Ovary (tissue), 3 donors: Measurements from ENCODE around the gene C4BPA.

Experiments used
- EP300 ChIP-seq: sonication (generic); formaldehyde crosslinking; IDR thresholded peaks from one replicate; pipeline ENCODE4 v1.6.1; 2017; ENCODE audit warnings: antibody characterized with exemption
- POLR2A ChIP-seq: fragments of 450-650 bp; IDR thresholded peaks from one replicate; pipeline ENCODE4 v1.6.1; 2017; ENCODE audit warnings: antibody characterized with exemption, mild to moderate bottlenecking, moderate library complexity
- TF ChIP-seq, protein P1 (sequence below), 3 donors: fragments of 450-650 bp in 2 of 3; fragments of 200-600 bp in 1 of 3; IDR thresholded peaks; one replicate each; pipeline versions ENCODE4 v1.5.1 to v1.8.0; 2016 to 2022; ENCODE audit warnings: antibody characterized with exemption in 3 of 3, mild to moderate bottlenecking in 1 of 3
- donor health status: DM: no; HTN: no; CAD: no.

DNA sequence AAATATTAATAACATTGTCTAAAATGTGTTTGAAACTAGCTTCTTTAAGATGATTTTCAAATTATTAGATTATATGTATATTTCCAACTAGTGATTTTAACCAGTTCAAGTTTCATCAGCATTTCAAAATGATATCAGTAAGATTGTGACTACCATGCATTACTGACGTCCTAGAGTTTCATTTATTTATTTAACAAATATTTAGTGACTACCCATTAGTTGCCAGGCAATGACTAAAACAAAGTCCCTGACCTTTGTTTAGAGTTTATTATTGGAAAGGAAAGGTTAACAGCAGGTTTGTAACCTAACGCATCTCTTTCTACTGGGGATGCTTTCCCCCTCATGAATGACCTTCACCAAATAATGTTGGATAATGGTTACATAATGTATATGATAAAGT is 22.9 kb upstream of the C4BPA start:
- TF ChIP-seq, protein P1, sequence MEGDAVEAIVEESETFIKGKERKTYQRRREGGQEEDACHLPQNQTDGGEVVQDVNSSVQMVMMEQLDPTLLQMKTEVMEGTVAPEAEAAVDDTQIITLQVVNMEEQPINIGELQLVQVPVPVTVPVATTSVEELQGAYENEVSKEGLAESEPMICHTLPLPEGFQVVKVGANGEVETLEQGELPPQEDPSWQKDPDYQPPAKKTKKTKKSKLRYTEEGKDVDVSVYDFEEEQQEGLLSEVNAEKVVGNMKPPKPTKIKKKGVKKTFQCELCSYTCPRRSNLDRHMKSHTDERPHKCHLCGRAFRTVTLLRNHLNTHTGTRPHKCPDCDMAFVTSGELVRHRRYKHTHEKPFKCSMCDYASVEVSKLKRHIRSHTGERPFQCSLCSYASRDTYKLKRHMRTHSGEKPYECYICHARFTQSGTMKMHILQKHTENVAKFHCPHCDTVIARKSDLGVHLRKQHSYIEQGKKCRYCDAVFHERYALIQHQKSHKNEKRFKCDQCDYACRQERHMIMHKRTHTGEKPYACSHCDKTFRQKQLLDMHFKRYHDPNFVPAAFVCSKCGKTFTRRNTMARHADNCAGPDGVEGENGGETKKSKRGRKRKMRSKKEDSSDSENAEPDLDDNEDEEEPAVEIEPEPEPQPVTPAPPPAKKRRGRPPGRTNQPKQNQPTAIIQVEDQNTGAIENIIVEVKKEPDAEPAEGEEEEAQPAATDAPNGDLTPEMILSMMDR (IDR thresholded peaks at IDR 0.05): no peak
- no peak for TF ChIP-seq POLR2A
- TF ChIP-seq EP300: no peak
